Caco-2 (cell line): ENCODE data around the gene KIAA0753. TPM values are rescaled to one million over a fixed set of nuclear protein-coding genes. Genes with fewer than 3 reads are reported as not detected.

Source experiments
- BruUV-seq: library from RNA; stranded (reverse); fragments of 400-500 nt; replicated peaks from 2 replicates; lab custom pipeline; 2021; lab: Mats Ljungman, UMichigan
- CTCF ChIA-PET: fragments of 300-600 bp; sonication (Branson Sonifier 250); formaldehyde crosslinking; loops from one replicate; lab custom pipeline; 2022; ENCODE audit warnings: antibody characterized with exemption; lab: Charles Lee
- POLR2A ChIA-PET: fragments of 300-600 bp; sonication (Branson Sonifier 250); formaldehyde crosslinking; loops from one replicate; lab custom pipeline; 2022; ENCODE audit warnings: antibody characterized with exemption; lab: Charles Lee
- DNase-seq, 2 experiments: peaks; one replicate each; pipeline versions ENCODE4 v3.0.0 to v3.0.0-alpha.2; 2020 to 2022
- H3K27me3 ChIP-seq: replicated peaks from 2 replicates; pipeline ENCODE4 v1.6.0; 2011; ENCODE audit warnings: low read length; ENCODE audit not compliant: control insufficient read depth, insufficient read depth
- H3K36me3 ChIP-seq: 2 replicates; pipeline ENCODE4 v1.5.1; 2011; ENCODE audit warnings: low read length; ENCODE audit not compliant: control insufficient read depth, insufficient read depth
- H3K4me1 ChIP-seq: fragments of 250-450 bp; sonication (Bioruptor Pico); 2 replicates; pipeline ENCODE4 v1.5.1; 2020; ENCODE audit warnings: mild to moderate bottlenecking
- H3K4me3 ChIP-seq: 2 replicates; pipeline ENCODE4 v1.5.1; 2011; ENCODE audit warnings: low read depth, mild to moderate bottlenecking, control low read depth, low read length
- H3K9me3 ChIP-seq: fragments of 250-450 bp; sonication (Bioruptor Pico); 2 replicates; pipeline ENCODE4 v1.5.1; 2020; ENCODE audit warnings: mild to moderate bottlenecking, moderate library complexity
- H3K27ac Mint-ChIP-seq: one replicate; pipeline ENCODE4 v1.8.0; 2022; ENCODE audit warnings: mixed read lengths; ENCODE audit not compliant: unreplicated experiment
- H3K27me3 Mint-ChIP-seq: one replicate; pipeline ENCODE4 v1.8.0; 2022; ENCODE audit warnings: mixed read lengths; ENCODE audit not compliant: insufficient read depth, unreplicated experiment
- H3K36me3 Mint-ChIP-seq: one replicate; pipeline ENCODE4 v1.8.0; 2022; ENCODE audit warnings: mild to moderate bottlenecking, mixed read lengths; ENCODE audit not compliant: insufficient read depth, unreplicated experiment
- H3K4me1 Mint-ChIP-seq: one replicate; pipeline ENCODE4 v1.8.0; 2022; ENCODE audit warnings: low read depth, mixed read lengths; ENCODE audit not compliant: unreplicated experiment
- H3K4me3 Mint-ChIP-seq: one replicate; pipeline ENCODE4 v1.8.0; 2022; ENCODE audit warnings: mild to moderate bottlenecking, moderate library complexity, mixed read lengths; ENCODE audit not compliant: unreplicated experiment
- H3K9me3 Mint-ChIP-seq: one replicate; pipeline ENCODE4 v1.8.0; 2022; ENCODE audit warnings: mixed read lengths; ENCODE audit not compliant: unreplicated experiment
- intact Hi-C: fragments of 100-400 bp; cut with micrococcal nuclease; formaldehyde crosslinking; loops from one replicate; pipeline ENCODE4 v1.10.0; 2022; ENCODE audit not compliant: unreplicated experiment
- total RNA-seq: library from RNA; stranded (reverse); gene quantifications from 2 replicates; pipeline ENCODE4 v1.2.3, GENCODE V29; 2022
- TF ChIP-seq, protein P1 (sequence below), 2 experiments: fragments of 200-600 bp in 1 of 2; IDR thresholded peaks; 1 replicate in 1 of 2; 2 replicates in 1 of 2; pipeline versions ENCODE4 v1.5.1 to v1.8.0; 2011 to 2022; ENCODE audit warnings: antibody characterized with exemption in 1 of 2, control low read depth in 1 of 2, inconsistent platforms in 1 of 2, low read depth in 1 of 2, low read length in 1 of 2, mild to moderate bottlenecking in 1 of 2, moderate library complexity in 1 of 2; ENCODE audit not compliant: insufficient read depth in 1 of 2, severe bottlenecking in 1 of 2, unreplicated experiment in 1 of 2

The KIAA0753 gene
- total RNA-seq, 1 experiment from 2014 or later: 7.7 TPM

DNA sequence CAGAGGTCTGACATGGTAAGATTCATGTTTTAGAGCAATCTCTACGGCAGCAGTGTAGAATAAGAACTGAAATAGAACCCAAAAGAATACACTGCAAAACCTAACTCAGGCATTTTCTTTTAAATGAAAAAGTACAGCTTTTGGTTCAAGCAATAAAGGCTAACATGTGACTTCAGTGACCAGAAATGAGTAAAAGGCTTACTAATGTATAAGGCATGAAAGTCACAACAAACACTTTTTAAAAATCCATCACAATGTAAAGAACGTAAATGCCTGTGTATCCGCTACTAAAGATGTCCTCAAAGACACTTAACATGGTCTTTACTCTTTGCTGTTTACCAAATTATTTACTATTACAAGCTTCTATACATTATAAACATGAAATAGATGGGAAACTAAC lies 16.6 kb downstream of the KIAA0753 start:
- TF ChIP-seq, protein P1, sequence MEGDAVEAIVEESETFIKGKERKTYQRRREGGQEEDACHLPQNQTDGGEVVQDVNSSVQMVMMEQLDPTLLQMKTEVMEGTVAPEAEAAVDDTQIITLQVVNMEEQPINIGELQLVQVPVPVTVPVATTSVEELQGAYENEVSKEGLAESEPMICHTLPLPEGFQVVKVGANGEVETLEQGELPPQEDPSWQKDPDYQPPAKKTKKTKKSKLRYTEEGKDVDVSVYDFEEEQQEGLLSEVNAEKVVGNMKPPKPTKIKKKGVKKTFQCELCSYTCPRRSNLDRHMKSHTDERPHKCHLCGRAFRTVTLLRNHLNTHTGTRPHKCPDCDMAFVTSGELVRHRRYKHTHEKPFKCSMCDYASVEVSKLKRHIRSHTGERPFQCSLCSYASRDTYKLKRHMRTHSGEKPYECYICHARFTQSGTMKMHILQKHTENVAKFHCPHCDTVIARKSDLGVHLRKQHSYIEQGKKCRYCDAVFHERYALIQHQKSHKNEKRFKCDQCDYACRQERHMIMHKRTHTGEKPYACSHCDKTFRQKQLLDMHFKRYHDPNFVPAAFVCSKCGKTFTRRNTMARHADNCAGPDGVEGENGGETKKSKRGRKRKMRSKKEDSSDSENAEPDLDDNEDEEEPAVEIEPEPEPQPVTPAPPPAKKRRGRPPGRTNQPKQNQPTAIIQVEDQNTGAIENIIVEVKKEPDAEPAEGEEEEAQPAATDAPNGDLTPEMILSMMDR (IDR thresholded peaks at IDR 0.05; ENCODE audit: insufficient read depth in 1 of 2, low read depth in 1 of 2, low read length in 1 of 2, severe bottlenecking in 1 of 2, unreplicated experiment in 1 of 2): no peak
- no peak for DNase-seq
- Histone ChIP-seq H3K36me3 (no peaks in the 10 kb centered on the region), H3K27me3 (no peaks in the 10 kb centered on the region), H3K9me3 (no peaks in the 10 kb centered on the region), H3K4me1 (no peaks in the 10 kb centered on the region), H3K4me3 (no peak overlapping the region)
- BruUV-seq: no TSS peak
- Mint-ChIP-seq H3K4me3 (no peak overlapping the region), H3K27me3 (no peaks in the 10 kb centered on the region), H3K9me3 (no peaks in the 10 kb centered on the region), H3K4me1 (no peaks in the 10 kb centered on the region), H3K27ac (no peak overlapping the region), H3K36me3 (no peaks in the 10 kb centered on the region)
- POLR2A ChIA-PET: no interaction called here
- CTCF ChIA-PET: no interaction called here
- intact Hi-C loops: no loop called here

- Mint-ChIP-seq H3K27me3 (no peaks in the 10 kb centered on the region), H3K4me3 (no peak overlapping the region), H3K9me3 (no peaks in the 10 kb centered on the region), H3K27ac (no peak overlapping the region), H3K36me3 (peaks cover 6% of the 10 kb centered on the region), H3K4me1 (no peaks in the 10 kb centered on the region)
- no peak overlapping the region for H3K4me3 ChIP-seq
- H3K36me3 ChIP-seq: no peaks in the 10 kb centered on the region
- POLR2A ChIA-PET: no interaction called here
- DNase-seq: no peak
- no TSS peak for BruUV-seq
- no peaks in the 10 kb centered on the region for H3K4me1 ChIP-seq
- no peaks in the 10 kb centered on the region for H3K9me3 ChIP-seq
- intact Hi-C loops: no loop called here
- TF ChIP-seq, protein P1 (IDR thresholded peaks at IDR 0.05; ENCODE audit: insufficient read depth in 1 of 2, low read depth in 1 of 2, low read length in 1 of 2, severe bottlenecking in 1 of 2, unreplicated experiment in 1 of 2): no peak
- CTCF ChIA-PET: no interaction called here
- H3K27me3 ChIP-seq: no peaks in the 10 kb centered on the region
These were observed 29.3 kb downstream of the KIAA0753 start for GRCh38 chr17:6611231-6611630.

DNA sequence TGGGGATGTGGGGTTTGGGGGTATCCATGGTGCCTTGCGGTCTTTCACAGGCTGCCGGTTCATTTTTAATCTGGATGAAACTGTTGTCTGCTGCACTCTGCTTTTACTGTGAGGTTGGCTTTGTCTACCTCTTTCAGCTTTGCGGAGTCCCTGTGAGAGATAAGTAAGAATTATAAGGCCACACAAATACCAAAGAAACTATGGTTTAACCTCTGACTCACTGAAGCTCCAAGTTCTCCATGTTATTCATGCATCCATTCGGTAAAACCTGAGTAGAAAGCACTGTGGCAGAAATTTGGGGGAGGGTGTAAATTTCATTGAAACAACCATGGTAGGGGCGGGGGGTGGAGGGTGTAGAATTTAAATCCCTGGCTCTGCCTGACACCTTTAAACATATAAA lies 30.5 kb downstream of the KIAA0753 start:
- Histone ChIP-seq H3K27me3 (no peaks in the 10 kb centered on the region), H3K4me3 (no peak overlapping the region), H3K4me1 (no peaks in the 10 kb centered on the region), H3K9me3 (no peaks in the 10 kb centered on the region), H3K36me3 (no peaks in the 10 kb centered on the region)
- BruUV-seq: no TSS peak
- Mint-ChIP-seq H3K36me3 (peaks cover 13% of the 10 kb centered on the region), H3K27ac (no peak overlapping the region), H3K4me3 (no peak overlapping the region), H3K9me3 (no peaks in the 10 kb centered on the region), H3K27me3 (no peaks in the 10 kb centered on the region), H3K4me1 (no peaks in the 10 kb centered on the region)
- ChIA-PET POLR2A (no interaction called here), CTCF (no interaction called here)
- TF ChIP-seq, protein P1 (IDR thresholded peaks at IDR 0.05; ENCODE audit: insufficient read depth in 1 of 2, low read depth in 1 of 2, low read length in 1 of 2, severe bottlenecking in 1 of 2, unreplicated experiment in 1 of 2): no peak
- no peak for DNase-seq
- intact Hi-C loops: no loop called here
